CD14-positive monocyte (primary cell): ENCODE data around the gene GOLPH3. TPM values are rescaled to one million over a fixed set of nuclear protein-coding genes. Genes with fewer than 3 reads are reported as not detected.

Experiments
- DNase-seq, 3 donors: peaks; one replicate each; pipeline ENCODE4 v3.0.0-alpha.2; 2011 to 2022
- H2AFZ ChIP-seq: 2 replicates; pipeline ENCODE4 v1.6.0; 2012; ENCODE audit warnings: mild to moderate bottlenecking, low read depth, low read length, inconsistent platforms; ENCODE audit not compliant: insufficient read depth, poor library complexity, severe bottlenecking
- H3K27ac ChIP-seq, 2 donors: 1 replicate in 1 of 2; 2 replicates in 1 of 2; pipeline ENCODE4 v1.5.1; 2012 to 2013; ENCODE audit warnings: low read length in 2 of 2, control low read depth in 1 of 2, inconsistent platforms in 1 of 2, low read depth in 1 of 2, mild to moderate bottlenecking in 1 of 2
- H3K27me3 ChIP-seq, 2 donors: one replicate each; pipeline versions ENCODE4 v1.6.0 to v1.6.1; 2011 to 2013; ENCODE audit warnings: low read length in 2 of 2; ENCODE audit not compliant: control insufficient read depth in 2 of 2, insufficient read depth in 2 of 2
- H3K36me3 ChIP-seq, 2 donors: replicated peaks in 1 of 2; 1 replicate in 1 of 2; 2 replicates in 1 of 2; pipeline versions ENCODE4 v1.5.1 to v1.6.1; 2012 to 2013; ENCODE audit warnings: low read length in 2 of 2, control low read depth in 1 of 2, inconsistent platforms in 1 of 2, mild to moderate bottlenecking in 1 of 2; ENCODE audit not compliant: insufficient read depth in 2 of 2, control insufficient read depth in 1 of 2
- H3K4me1 ChIP-seq, 2 donors: 1 replicate in 1 of 2; 2 replicates in 1 of 2; pipeline versions ENCODE4 v1.5.1 to v1.6.1; 2012 to 2013; ENCODE audit warnings: low read length in 2 of 2, control low read depth in 1 of 2, inconsistent platforms in 1 of 2, mild to moderate bottlenecking in 1 of 2, moderate library complexity in 1 of 2; ENCODE audit not compliant: insufficient read depth in 2 of 2, control insufficient read depth in 1 of 2
- H3K4me2 ChIP-seq: replicated peaks from 2 replicates; pipeline ENCODE3; 2012; ENCODE audit warnings: low read length, moderate library complexity, mild to moderate bottlenecking; ENCODE audit not compliant: poor library complexity, severe bottlenecking; ENCODE audit errors: extremely low read depth
- H3K4me3 ChIP-seq, 3 experiments: fragments of 200-600 bp in 1 of 3; sonication (generic) in 1 of 3; replicated peaks in 1 of 3; 1 replicate in 2 of 3; 2 replicates in 1 of 3; pipeline ENCODE4 v1.5.1; 2011 to 2013; ENCODE audit warnings: low read length in 3 of 3, mild to moderate bottlenecking in 3 of 3, control low read depth in 2 of 3, low read depth in 2 of 3, inconsistent platforms in 1 of 3, moderate library complexity in 1 of 3
- H3K79me2 ChIP-seq: 2 replicates; pipeline ENCODE4 v1.6.0; 2012; ENCODE audit warnings: mild to moderate bottlenecking, control low read depth, inconsistent platforms, low read length, moderate library complexity; ENCODE audit not compliant: insufficient read depth
- H3K9ac ChIP-seq: 2 replicates; pipeline ENCODE4 v1.6.0; 2017; ENCODE audit warnings: low read length, mild to moderate bottlenecking; ENCODE audit not compliant: insufficient read depth, poor library complexity, severe bottlenecking
- H3K9me3 ChIP-seq, 2 donors: replicated peaks in 1 of 2; 1 replicate in 1 of 2; 2 replicates in 1 of 2; pipeline versions ENCODE4 v1.5.1 to v1.6.1; 2012 to 2013; ENCODE audit warnings: low read length in 2 of 2, control low read depth in 1 of 2; ENCODE audit not compliant: control insufficient read depth in 1 of 2, insufficient read depth in 1 of 2
- H4K20me1 ChIP-seq: 2 replicates; pipeline ENCODE4 v1.6.0; 2012; ENCODE audit warnings: mild to moderate bottlenecking, low read length, control low read depth, moderate library complexity; ENCODE audit not compliant: insufficient read depth
- H3K27ac Mint-ChIP-seq, 7 donors: one replicate each; pipeline ENCODE4 v1.8.0; 2020; ENCODE audit warnings: mild to moderate bottlenecking in 7 of 7, mixed read lengths in 7 of 7, moderate library complexity in 6 of 7, inconsistent platforms in 2 of 7
- H3K27me3 Mint-ChIP-seq, 3 donors: one replicate each; pipeline ENCODE4 v1.8.0; 2021 to 2022; ENCODE audit warnings: low read depth in 3 of 3, mild to moderate bottlenecking in 3 of 3, mixed read lengths in 3 of 3, moderate library complexity in 3 of 3, inconsistent platforms in 1 of 3
- H3K36me3 Mint-ChIP-seq, 2 donors: one replicate each; pipeline ENCODE4 v1.8.0; 2020; ENCODE audit warnings: mixed read lengths in 2 of 2, inconsistent platforms in 1 of 2, mild to moderate bottlenecking in 1 of 2
- H3K4me1 Mint-ChIP-seq: one replicate; pipeline ENCODE4 v1.8.0; 2020; ENCODE audit warnings: mild to moderate bottlenecking, mixed read lengths
- H3K4me3 Mint-ChIP-seq, 2 donors: one replicate each; pipeline ENCODE4 v1.8.0; 2020; ENCODE audit warnings: mild to moderate bottlenecking in 2 of 2, mixed read lengths in 2 of 2, moderate library complexity in 1 of 2
- H3K9me3 Mint-ChIP-seq, 7 donors: one replicate each; pipeline ENCODE4 v1.8.0; 2020 to 2022; ENCODE audit warnings: mixed read lengths in 7 of 7, mild to moderate bottlenecking in 6 of 7, moderate library complexity in 6 of 7, inconsistent platforms in 2 of 7
- CTCF ChIP-seq: fragments of 200-600 bp; IDR thresholded peaks from one replicate; pipeline ENCODE4 v1.8.0; 2022; ENCODE audit warnings: antibody characterized with exemption, mild to moderate bottlenecking
- WGBS: methylation state at CpG from one replicate; pipeline ENCODE4 v1.1.5; 2013; ENCODE audit warnings: missing lambda C conversion rate; ENCODE audit not compliant: insufficient coverage; 5-methylcytosine and 5-hydroxymethylcytosine counted together
- intact Hi-C, 2 donors: fragments of 100-400 bp; cut with micrococcal nuclease; formaldehyde crosslinking; loops; one replicate each; pipeline versions ENCODE4 v1.15.0 to v1.15.1; 2023
- polyA plus RNA-seq, 3 donors: library from polyadenylated mRNA; depleted of rRNA in 1 of 3; unstranded in 2 of 3; stranded (reverse) in 1 of 3; fragments of 300-500 nt in 2 of 3; fragments of >200 nt in 1 of 3; fragmentation: Illumina TruSeq in 2 of 3; gene quantifications; 1 replicate in 2 of 3; 2 replicates in 1 of 3; pipeline ENCODE4 v1.2.3, GENCODE V29; 2012 to 2021

The GOLPH3 gene
- polyA plus RNA-seq, 3 donors: 25.1 to 108 (median 105) TPM

- Histone ChIP-seq H3K9me3 (no peaks in the 10 kb centered on the region), H3K9ac (no peak overlapping the region), H3K4me3 (no peak overlapping the region), H2AFZ (no peak overlapping the region), H4K20me1 (peaks cover 85% of the 10 kb centered on the region), H3K27me3 (no peaks in the 10 kb centered on the region), H3K4me1 (peaks cover 17 to 25% of the 10 kb centered on the region in 2 donors), H3K4me2 (no peak overlapping the region), H3K27ac (peak overlapping the region in 1 of 2 donors; percentile 43), H3K79me2 (peaks cover 83% of the 10 kb centered on the region), H3K36me3 (peaks cover 4 to 23% of the 10 kb centered on the region in 2 donors)
- peaks cover 39% of the 10 kb centered on the region for H3K4me1 Mint-ChIP-seq
- no peaks in the 10 kb centered on the region for H3K27me3 Mint-ChIP-seq
- intact Hi-C loops: no loop called here
- DNase-seq: no peak
- peaks cover 9 to 20% of the 10 kb centered on the region in 2 donors for H3K36me3 Mint-ChIP-seq
- no peak for TF ChIP-seq CTCF
- WGBS: 88% methylated on average over 1 of the region's 2 CpGs
- no peak overlapping the region for H3K4me3 Mint-ChIP-seq
- peak overlapping the region in 3 of 7 donors; percentile 51 to 82 (median 68) for H3K27ac Mint-ChIP-seq
- H3K9me3 Mint-ChIP-seq: peaks cover 0 to 2% (median 0%) of the 10 kb centered on the region in 7 donors
Observed at GRCh38 chr5:32145378-32145777, 28.7 kb downstream of the GOLPH3 start.

GRCh38 chr5:32144378-32145207, 29.5 kb downstream of the GOLPH3 start:
- peak overlapping the region in 6 of 7 donors; percentile 14 to 68 (median 52) for H3K27ac Mint-ChIP-seq
- H4K20me1 ChIP-seq: peaks cover 85% of the 10 kb centered on the region
- H3K4me1 ChIP-seq: peaks cover 17 to 25% of the 10 kb centered on the region in 2 donors
- H3K27me3 Mint-ChIP-seq: no peaks in the 10 kb centered on the region
- H3K27ac ChIP-seq: peak overlapping the region in 1 of 2 donors; percentile 43
- H3K4me1 Mint-ChIP-seq: peaks cover 39% of the 10 kb centered on the region
- H3K27me3 ChIP-seq: no peaks in the 10 kb centered on the region
- no peak overlapping the region for H2AFZ ChIP-seq
- intact Hi-C loops: no loop called here
- peaks cover 0 to 2% (median 0%) of the 10 kb centered on the region in 7 donors for H3K9me3 Mint-ChIP-seq
- TF ChIP-seq CTCF: no peak
- no peak overlapping the region for H3K4me3 ChIP-seq
- WGBS: 100% methylated on average over 1 of the region's 5 CpGs
- no peak overlapping the region for H3K4me2 ChIP-seq
- no peak overlapping the region for H3K4me3 Mint-ChIP-seq
- peaks cover 4 to 25% of the 10 kb centered on the region in 2 donors for H3K36me3 ChIP-seq
- peaks cover 15 to 26% of the 10 kb centered on the region in 2 donors for H3K36me3 Mint-ChIP-seq
- no peak for DNase-seq
- H3K79me2 ChIP-seq: peaks cover 83% of the 10 kb centered on the region
- no peak overlapping the region for H3K9ac ChIP-seq
- H3K9me3 ChIP-seq: no peaks in the 10 kb centered on the region
